Heart left ventricle (tissue), 13 donors: Measurements from ENCODE around the gene CPNE6.

ENCODE experiments used
- CTCF ChIP-seq, 12 donors: fragments of 200-600 bp; sonication (generic) in 4 of 12; IDR thresholded peaks; one replicate each; pipeline versions ENCODE4 v1.5.0 to v1.8.0; 2018 to 2022; ENCODE audit warnings: antibody characterized with exemption in 12 of 12, mild to moderate bottlenecking in 5 of 12
- POLR2A ChIP-seq, 2 donors: fragments of 450-650 bp; IDR thresholded peaks; one replicate each; pipeline ENCODE4 v1.6.1; 2017; ENCODE audit warnings: antibody characterized with exemption in 2 of 2, mild to moderate bottlenecking in 2 of 2, moderate library complexity in 2 of 2
- donor health status: ischemic (EF 13 %, LVEDD 7.1; RV severe dilation, severe dysfunction).
- donor health status: DM: no; HTN: yes; CAD: no.
- donor health status: DM: no; HTN: no; CAD: no.
- donor health status: ischemic (EF 25% LVEDD 6.9; RV normal size, moderate dysfunction).
- donor health status: ischemic (EF 25% LVEDD 5.7; RV mildly dilated, moderate dysfunction).
- donor health status: ischemic (EF 35%, LVEDD 5.7; RV mildly dilated, moderate dysfunction).
- donor health status: nonischemic (EF 11% LVEDD 7.7; RV severe dilation, severe dysfunction).
- donor health status: DM: yes; HTN: yes; CAD: no.
- donor health status: PGD.
- donor health status: ischemic (EF 29% LVEDD 5.4; RV normal size, mild dysfunction).
- donor health status: nonischemic (EF 23%, LVEDD 6.1; RV moderate dilation, normal function).

GRCh38 chr14:24040692-24041091 lies 30.7 kb upstream of the CPNE6 start:
- no peak for TF ChIP-seq CTCF (IDR thresholded peaks at IDR 0.05)
- no peak for TF ChIP-seq POLR2A (IDR thresholded peaks at IDR 0.05)
